SK-N-DZ (cell line): ENCODE measurements around the gene CSNK1G3.

Source experiments
- DNase-seq: peaks from one replicate; pipeline ENCODE4 v3.0.0-alpha.2; 2015; ENCODE audit warnings: low spot score

The CSNK1G3 gene

DNA sequence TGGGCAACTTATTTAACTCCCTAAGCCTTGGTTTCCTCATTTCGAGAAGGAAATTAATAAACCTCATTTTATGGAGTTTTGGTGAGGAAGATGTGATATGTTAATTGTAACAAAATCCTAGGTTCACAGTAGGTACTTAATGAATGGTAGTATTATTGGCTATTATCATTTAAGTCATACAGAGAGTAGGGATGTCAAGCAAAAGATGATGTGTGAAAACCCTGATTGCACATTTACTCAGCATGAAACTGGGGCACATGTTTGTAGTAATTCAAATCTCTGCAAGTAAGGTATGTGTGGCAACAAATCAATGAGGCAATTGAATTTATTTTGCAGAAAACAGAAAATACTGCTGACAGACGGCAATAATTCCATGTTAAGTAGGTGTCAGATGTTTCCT is 127.3 kb downstream of the CSNK1G3 start:
- DNase-seq = no peak

GRCh38 chr5:123645024-123645603 is 133.1 kb downstream of the CSNK1G3 start:
- no peak for DNase-seq

- no peak for DNase-seq
Measured at GRCh38 chr5:123647066-123647465, 135.1 kb downstream of the CSNK1G3 start.

DNA sequence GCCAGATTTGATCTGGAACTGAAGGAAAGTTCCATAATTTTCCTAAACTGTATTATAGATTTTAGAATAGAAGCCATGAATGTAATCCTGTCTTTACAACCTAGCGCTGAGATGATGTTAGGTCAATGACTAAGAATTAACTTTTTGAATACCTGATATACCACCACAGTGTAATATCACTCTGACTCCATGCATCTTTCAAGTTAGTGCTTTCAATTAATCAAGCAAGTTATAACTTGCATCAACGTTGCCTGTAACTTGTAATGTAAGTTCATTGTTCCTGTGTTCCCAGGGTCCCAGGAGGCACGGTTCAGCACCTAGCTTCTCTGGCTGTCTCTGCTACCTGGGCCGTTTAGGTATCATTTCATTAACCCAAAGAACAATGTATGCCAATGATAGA is 139.3 kb downstream of the CSNK1G3 start:
- no peak for DNase-seq

GRCh38 chr5:123659011-123659410 is 147.0 kb downstream of the CSNK1G3 start:
- no peak for DNase-seq

- DNase-seq = no peak
Measured at GRCh38 chr5:123659495-123659894, 147.5 kb downstream of the CSNK1G3 start.

- no peak for DNase-seq
Measured at GRCh38 chr5:123664961-123665360, 153.0 kb downstream of the CSNK1G3 start.

- no peak for DNase-seq
Measured at GRCh38 chr5:123665822-123666371, 153.9 kb downstream of the CSNK1G3 start.
